Aorta (tissue), 5 donors: ENCODE measurements around the gene RIC1. TPM values are rescaled to one million over a fixed set of nuclear protein-coding genes. Genes with fewer than 3 reads are reported as not detected.
"Not testable (repeated sequence)": the region's sequence is repeated elsewhere in the genome, so short reads cannot be mapped to it uniquely, and the experiment has no call there.

Experiments used
- ATAC-seq: fragments of 200-7000 bp; cut with Tn5 transposase; one replicate; pipeline ENCODE4 v1.9.1; 2022; ENCODE audit warnings: moderate library complexity; ENCODE audit not compliant: low FRiP score
- DNase-seq, 2 donors: peaks; one replicate each; pipeline ENCODE4 v3.0.0-alpha.2; 2020
- H3K27ac ChIP-seq, 2 donors: one replicate each; pipeline ENCODE4 v1.5.1; 2013; ENCODE audit warnings: low read length in 2 of 2, mild to moderate bottlenecking in 2 of 2, moderate library complexity in 2 of 2, control low read depth in 1 of 2, inconsistent platforms in 1 of 2, low read depth in 1 of 2
- H3K27me3 ChIP-seq, 2 donors: one replicate each; pipeline ENCODE4 v1.6.1; 2013; ENCODE audit warnings: control low read depth in 1 of 2, low read length in 1 of 2, mild to moderate bottlenecking in 1 of 2, moderate library complexity in 1 of 2; ENCODE audit not compliant: insufficient read depth in 2 of 2, control insufficient read depth in 1 of 2
- H3K36me3 ChIP-seq, 2 donors: one replicate each; pipeline ENCODE4 v1.6.1; 2013; ENCODE audit warnings: control low read depth in 1 of 2, low read length in 1 of 2, mild to moderate bottlenecking in 1 of 2; ENCODE audit not compliant: insufficient read depth in 2 of 2, control insufficient read depth in 1 of 2
- H3K4me1 ChIP-seq, 2 donors: one replicate each; pipeline ENCODE4 v1.6.1; 2013; ENCODE audit warnings: low read length in 2 of 2, control low read depth in 1 of 2, mild to moderate bottlenecking in 1 of 2, moderate library complexity in 1 of 2; ENCODE audit not compliant: insufficient read depth in 2 of 2, control insufficient read depth in 1 of 2
- H3K4me3 ChIP-seq, 2 donors: one replicate each; pipeline ENCODE4 v1.5.1; 2013; ENCODE audit warnings: low read length in 2 of 2, control low read depth in 1 of 2, mild to moderate bottlenecking in 1 of 2
- H3K9me3 ChIP-seq: one replicate; pipeline ENCODE4 v1.6.1; 2013; ENCODE audit warnings: mild to moderate bottlenecking, low read length; ENCODE audit not compliant: control insufficient read depth
- WGBS, 2 donors: extraction: QIAGEN DNeasy Blood & Tissue Kit; methylation state at CpG; one replicate each; pipeline ENCODE4 v1.1.7; 2013; 5-methylcytosine and 5-hydroxymethylcytosine counted together
- intact Hi-C, 2 donors: fragments of 100-400 bp; cut with DNase I; formaldehyde crosslinking; loops; one replicate each; pipeline versions ENCODE4 v1.14.2 to v1.15.0; 2022
- long read RNA-seq, 2 donors: library from polyadenylated mRNA; unstranded; transcript quantifications; one replicate each; pipeline ENCODE4 v2.0.0, GENCODE V29; 2020 to 2021
- polyA plus RNA-seq, 2 donors: library from polyadenylated mRNA; stranded (reverse); fragments of 200-250 nt; gene quantifications; one replicate each; pipeline ENCODE4 v1.2.3, GENCODE V29; 2013
- total RNA-seq, 2 donors: library from RNA; stranded (reverse); fragmentation: NEBNext Ultra II Directional; extraction: Animal tissue kit (Norgen Biotek cat#: 25700); gene quantifications; one replicate each; pipeline ENCODE4 v1.2.1, GENCODE V29; 2021
- donor health status: healthy with polysubstance abuse.
- donor health status: Bipolar disorder and iron deficiency.
- donor health status: DM: no; HTN: no; CAD: no.
- donor health status: DM: no; HTN: no; CAD: no.
- donor health status: DM: yes; HTN: yes; CAD: no.

The RIC1 gene
- 10 to 100 TPM; 27.7 to 36.7 TPM for total RNA-seq
- polyA plus RNA-seq = 1 to 10 TPM; 3.0 to 6.9 TPM
- long read RNA-seq, donor 1, partial matches to known transcripts = 1 of 7 reads
- long read RNA-seq, donor 1, other reads (novel, unspliced or antisense) = 6 of 7 reads
- long read RNA-seq, donor 2, full-length matches to known transcripts = 1 of 12 reads
- long read RNA-seq, donor 2, partial matches to known transcripts = 4 of 12 reads
- long read RNA-seq, donor 2, other reads (novel, unspliced or antisense) = 7 of 12 reads

GRCh38 chr9:5628530-5629311 lies at the start of gene RIC1:
TSS of gene RIC1 (plus strand) at chr9:5629107. CDS start at chr9:5629310, 203 bp downstream.
- H3K4me3 ChIP-seq = peak within 1 kb of the TSS; percentile 70 to 90
- DNase-seq = peak; percentile 95 to 96
- intact Hi-C loops = no loop called here
- no peaks in the 10 kb centered on the region for H3K36me3 ChIP-seq
- ATAC-seq = peak; percentile 96
- H3K27ac ChIP-seq = peak within 1 kb of the TSS; percentile 85 to 89
- 1% methylated on average over 60 to 84 of the region's 84 CpGs for WGBS, 2 donors
- H3K4me1 ChIP-seq = peaks cover 2 to 4% of the 10 kb centered on the region in 2 donors
- no peaks in the 10 kb centered on the region for H3K9me3 ChIP-seq
- no peaks in the 10 kb centered on the region for H3K27me3 ChIP-seq

GRCh38 chr9:5579881-5580280 lies 49.0 kb upstream of the RIC1 start:
- 87 to 100% methylated on average over 1 of the region's 1 CpG for WGBS, 2 donors
- Histone ChIP-seq H3K4me3 (no peak overlapping the region), H3K9me3 (no peaks in the 10 kb centered on the region), H3K36me3 (no peaks in the 10 kb centered on the region), H3K27me3 (no peaks in the 10 kb centered on the region), H3K27ac (no peak overlapping the region), H3K4me1 (no peaks in the 10 kb centered on the region)
- DNase-seq (no peak), ATAC-seq (no peak)
- intact Hi-C loops = no loop called here

- Histone ChIP-seq H3K36me3 (no peaks in the 10 kb centered on the region), H3K27me3 (no peaks in the 10 kb centered on the region), H3K4me3 (no peak overlapping the region), H3K4me1 (no peaks in the 10 kb centered on the region), H3K27ac (no peak overlapping the region), H3K9me3 (no peaks in the 10 kb centered on the region)
- intact Hi-C loops = no loop called here
- ATAC-seq = no peak
- DNase-seq = no peak
- WGBS, 2 donors = 81 to 88% methylated on average over 3 of the region's 3 CpGs
Measured at GRCh38 chr9:5580650-5581049, 48.3 kb upstream of the RIC1 start.

- H3K4me1 ChIP-seq, H3K27ac ChIP-seq, ATAC-seq, H3K36me3 ChIP-seq, DNase-seq, H3K4me3 ChIP-seq, intact Hi-C loops, H3K27me3 ChIP-seq, H3K9me3 ChIP-seq: not testable (repeated sequence)
- 99 to 100% methylated on average over 2 of the region's 2 CpGs for WGBS, 2 donors
Measured at GRCh38 chr9:5581706-5582105, 47.2 kb upstream of the RIC1 start.

GRCh38 chr9:5582835-5583195 lies 46.1 kb upstream of the RIC1 start:
- H3K4me1 ChIP-seq = no peaks in the 10 kb centered on the region
- no peak overlapping the region for H3K27ac ChIP-seq
- H3K36me3 ChIP-seq = no peaks in the 10 kb centered on the region
- no peak for DNase-seq
- intact Hi-C loops = no loop called here
- WGBS, 2 donors = 1 to 2% methylated on average over 2 of the region's 2 CpGs
- no peaks in the 10 kb centered on the region for H3K27me3 ChIP-seq
- peak; percentile 81 for ATAC-seq
- no peak overlapping the region for H3K4me3 ChIP-seq
- H3K9me3 ChIP-seq = no peaks in the 10 kb centered on the region

- Histone ChIP-seq H3K27me3 (no peaks in the 10 kb centered on the region), H3K4me3 (no peak overlapping the region), H3K9me3 (no peaks in the 10 kb centered on the region), H3K36me3 (no peaks in the 10 kb centered on the region), H3K4me1 (no peaks in the 10 kb centered on the region), H3K27ac (no peak overlapping the region)
- intact Hi-C loops = loop anchor here (5.0 kb wide), 2 partner anchors 129 to 149 kb away; partner anchors contain the start of gene PLGRKT (in 1 of the 2)
- no peak for ATAC-seq
- DNase-seq = no peak
Measured at GRCh38 chr9:5586391-5586802, 42.5 kb upstream of the RIC1 start.

GRCh38 chr9:5587024-5587423 lies 41.9 kb upstream of the RIC1 start:
- Histone ChIP-seq H3K4me3 (no peak overlapping the region), H3K9me3 (no peaks in the 10 kb centered on the region), H3K4me1 (no peaks in the 10 kb centered on the region), H3K27ac (no peak overlapping the region), H3K27me3 (no peaks in the 10 kb centered on the region), H3K36me3 (no peaks in the 10 kb centered on the region)
- intact Hi-C loops = loop anchor here (5.0 kb wide), 2 partner anchors 130 to 150 kb away; partner anchors contain the start of gene PLGRKT (in 1 of the 2)
- DNase-seq = no peak
- 84 to 88% methylated on average over 1 of the region's 1 CpG for WGBS, 2 donors
- no peak for ATAC-seq

GRCh38 chr9:5592231-5592630 lies 36.7 kb upstream of the RIC1 start:
- ATAC-seq (no peak), DNase-seq (no peak)
- no peak overlapping the region for H3K27ac ChIP-seq
- no peak overlapping the region for H3K4me3 ChIP-seq
- H3K9me3 ChIP-seq = no peaks in the 10 kb centered on the region
- no peaks in the 10 kb centered on the region for H3K36me3 ChIP-seq
- WGBS, 2 donors = 91 to 93% methylated on average over 3 of the region's 3 CpGs
- H3K27me3 ChIP-seq = no peaks in the 10 kb centered on the region
- intact Hi-C loops = loop anchor here (10.0 kb wide), 1 partner anchor 837 kb away; no protein-coding TSS in a partner anchor
- no peaks in the 10 kb centered on the region for H3K4me1 ChIP-seq

GRCh38 chr9:5592904-5593303 lies 36.0 kb upstream of the RIC1 start:
- no peak overlapping the region for H3K4me3 ChIP-seq
- no peaks in the 10 kb centered on the region for H3K4me1 ChIP-seq
- no peaks in the 10 kb centered on the region for H3K9me3 ChIP-seq
- ATAC-seq = no peak
- no peaks in the 10 kb centered on the region for H3K36me3 ChIP-seq
- DNase-seq = no peak
- intact Hi-C loops = loop anchor here (10.0 kb wide), 1 partner anchor 838 kb away; no protein-coding TSS in a partner anchor
- H3K27me3 ChIP-seq = no peaks in the 10 kb centered on the region
- H3K27ac ChIP-seq = no peak overlapping the region
- 91 to 93% methylated on average over 5 of the region's 5 CpGs for WGBS, 2 donors
